ENCODE measurements around the gene PLXNB1. TPM values are rescaled to one million over a fixed set of nuclear protein-coding genes. Genes with fewer than 3 reads are reported as not detected.

PLXNB1 gene
- total RNA-seq, 1 experiment from 2014 or later = 35.6 TPM

DNA sequence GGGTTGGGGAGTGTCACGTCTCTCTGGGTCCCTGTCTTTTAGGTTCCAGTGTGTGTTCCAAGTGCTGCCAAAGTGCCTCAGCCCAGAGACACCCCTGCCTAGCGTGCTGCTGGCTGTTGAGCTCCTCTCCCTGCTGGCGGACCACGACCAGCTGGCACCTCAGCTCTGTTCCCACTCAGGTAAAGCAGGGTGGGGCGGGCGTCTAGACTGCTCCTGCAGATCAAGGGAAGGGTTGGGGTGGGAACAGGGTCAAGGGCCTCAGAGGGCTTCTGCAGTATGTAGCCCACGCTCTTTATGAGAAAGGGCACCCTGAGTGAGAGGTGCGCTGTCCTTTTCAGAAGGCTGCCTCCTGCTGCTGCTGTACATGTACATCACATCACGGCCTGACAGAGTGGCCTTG, 33.8 kb upstream of the PLXNB1 start:
- intact Hi-C loops (cut with micrococcal nuclease) = loop anchor here (2.0 kb wide), 1 partner anchor 171 kb away; the partner anchor contains the start of gene SLC26A6
- POLR2A ChIA-PET = no interaction called here
- no peaks in the 10 kb centered on the region for H3K9me3 ChIP-seq (ENCODE audit: control insufficient read depth in 1 of 2, insufficient read depth in 1 of 2, low read depth in 1 of 2, low read length in 2 of 2)

More for the DNA sequence above, 33.8 kb upstream of the PLXNB1 start:
- DNase-seq (ENCODE audit: low read depth, low spot score) (no peak), ATAC-seq (no peak)
- H3K9ac ChIP-seq (ENCODE audit: low read length) = no peak overlapping the region
- H3K4me2 ChIP-seq (ENCODE audit: low read length) = no peak overlapping the region
- ChIA-PET CTCF (interaction anchor here (3.3 kb wide), 1 partner anchor 86 kb away, joined by 19 read pairs; no protein-coding TSS in a partner anchor), RAD21 (ENCODE audit: low non-redundant PET in 1 of 2, low total read pairs in 2 of 2, uncharacterized antibody in 2 of 2, unreplicated experiment in 2 of 2) (interaction anchor here (1.0 to 1.7 kb wide), 2 partner anchors 85 to 86 kb away, joined by 3 to 6 read pairs; no protein-coding TSS in a partner anchor)
- no peak overlapping the region for H3K4me3 ChIP-seq (replicated peaks in 1 of 2; ENCODE audit: low read depth in 1 of 2, low read length in 2 of 2)
- H4K20me1 ChIP-seq (ENCODE audit: insufficient read depth) = no peaks in the 10 kb centered on the region
- H2AFZ ChIP-seq (ENCODE audit: low read depth, low read length, poor library complexity, severe bottlenecking) = no peak overlapping the region
- H3K9me2 ChIP-seq (ENCODE audit: insufficient read depth) = no peaks in the 10 kb centered on the region
- H3K4me1 ChIP-seq (ENCODE audit: control insufficient read depth in 1 of 2, insufficient read depth in 2 of 2, low read length in 2 of 2) = peaks cover 16 to 33% of the 10 kb centered on the region in 2 experiments
- H3K36me3 ChIP-seq (ENCODE audit: control insufficient read depth in 1 of 2, insufficient read depth in 2 of 2, low read length in 2 of 2) = peaks cover 23 to 39% of the 10 kb centered on the region in 2 experiments
- TF ChIP-seq JUND (IDR thresholded peaks at IDR 0.05) = no peak
- no peak for TF ChIP-seq TCF7L2 (IDR thresholded peaks at IDR 0.05; ENCODE audit: borderline replicate concordance, extremely low read depth, insufficient read depth, insufficient read length)
- no peak for TF ChIP-seq ZNF274 (IDR thresholded peaks at IDR 0.05; ENCODE audit: low read depth, low read length)
- TF ChIP-seq, protein P1, sequence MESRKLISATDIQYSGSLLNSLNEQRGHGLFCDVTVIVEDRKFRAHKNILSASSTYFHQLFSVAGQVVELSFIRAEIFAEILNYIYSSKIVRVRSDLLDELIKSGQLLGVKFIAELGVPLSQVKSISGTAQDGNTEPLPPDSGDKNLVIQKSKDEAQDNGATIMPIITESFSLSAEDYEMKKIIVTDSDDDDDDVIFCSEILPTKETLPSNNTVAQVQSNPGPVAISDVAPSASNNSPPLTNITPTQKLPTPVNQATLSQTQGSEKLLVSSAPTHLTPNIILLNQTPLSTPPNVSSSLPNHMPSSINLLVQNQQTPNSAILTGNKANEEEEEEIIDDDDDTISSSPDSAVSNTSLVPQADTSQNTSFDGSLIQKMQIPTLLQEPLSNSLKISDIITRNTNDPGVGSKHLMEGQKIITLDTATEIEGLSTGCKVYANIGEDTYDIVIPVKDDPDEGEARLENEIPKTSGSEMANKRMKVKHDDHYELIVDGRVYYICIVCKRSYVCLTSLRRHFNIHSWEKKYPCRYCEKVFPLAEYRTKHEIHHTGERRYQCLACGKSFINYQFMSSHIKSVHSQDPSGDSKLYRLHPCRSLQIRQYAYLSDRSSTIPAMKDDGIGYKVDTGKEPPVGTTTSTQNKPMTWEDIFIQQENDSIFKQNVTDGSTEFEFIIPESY (IDR thresholded peaks at IDR 0.05; ENCODE audit: extremely low read depth, insufficient replicate concordance, low read length) = no peak
- no peak for TF ChIP-seq EGR1 (IDR thresholded peaks at IDR 0.05; ENCODE audit: low read depth)
- TF ChIP-seq, protein P2, sequence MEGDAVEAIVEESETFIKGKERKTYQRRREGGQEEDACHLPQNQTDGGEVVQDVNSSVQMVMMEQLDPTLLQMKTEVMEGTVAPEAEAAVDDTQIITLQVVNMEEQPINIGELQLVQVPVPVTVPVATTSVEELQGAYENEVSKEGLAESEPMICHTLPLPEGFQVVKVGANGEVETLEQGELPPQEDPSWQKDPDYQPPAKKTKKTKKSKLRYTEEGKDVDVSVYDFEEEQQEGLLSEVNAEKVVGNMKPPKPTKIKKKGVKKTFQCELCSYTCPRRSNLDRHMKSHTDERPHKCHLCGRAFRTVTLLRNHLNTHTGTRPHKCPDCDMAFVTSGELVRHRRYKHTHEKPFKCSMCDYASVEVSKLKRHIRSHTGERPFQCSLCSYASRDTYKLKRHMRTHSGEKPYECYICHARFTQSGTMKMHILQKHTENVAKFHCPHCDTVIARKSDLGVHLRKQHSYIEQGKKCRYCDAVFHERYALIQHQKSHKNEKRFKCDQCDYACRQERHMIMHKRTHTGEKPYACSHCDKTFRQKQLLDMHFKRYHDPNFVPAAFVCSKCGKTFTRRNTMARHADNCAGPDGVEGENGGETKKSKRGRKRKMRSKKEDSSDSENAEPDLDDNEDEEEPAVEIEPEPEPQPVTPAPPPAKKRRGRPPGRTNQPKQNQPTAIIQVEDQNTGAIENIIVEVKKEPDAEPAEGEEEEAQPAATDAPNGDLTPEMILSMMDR (IDR thresholded peaks at IDR 0.05 in 2 of 3, conservative IDR thresholded peaks at IDR 0.05 in 1 of 3; ENCODE audit: borderline replicate concordance in 1 of 3, insufficient read depth in 1 of 3, low read depth in 2 of 3, low read length in 2 of 3) = no peak
- TF ChIP-seq ZFX (IDR thresholded peaks at IDR 0.05) = no peak
- TF ChIP-seq POLR2A (IDR thresholded peaks at IDR 0.05; ENCODE audit: borderline replicate concordance, extremely low read depth, insufficient read depth, insufficient read length) = no peak
- TF ChIP-seq CEBPB (IDR thresholded peaks at IDR 0.05; ENCODE audit: low read depth) = no peak
- TF ChIP-seq YY1 (IDR thresholded peaks at IDR 0.05; ENCODE audit: extremely low read depth, insufficient replicate concordance, low read depth, low read length) = no peak
- TF ChIP-seq, protein P3, sequence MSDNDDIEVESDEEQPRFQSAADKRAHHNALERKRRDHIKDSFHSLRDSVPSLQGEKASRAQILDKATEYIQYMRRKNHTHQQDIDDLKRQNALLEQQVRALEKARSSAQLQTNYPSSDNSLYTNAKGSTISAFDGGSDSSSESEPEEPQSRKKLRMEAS (IDR thresholded peaks at IDR 0.05) = no peak
- TF ChIP-seq CBX3 (IDR thresholded peaks at IDR 0.05; ENCODE audit: low read depth) = no peak
- no peak for TF ChIP-seq SP1 (IDR thresholded peaks at IDR 0.05; ENCODE audit: low read depth)
- TF ChIP-seq POLR2AphosphoS5 (IDR thresholded peaks at IDR 0.05; ENCODE audit: low read depth, low read length) = no peak
- no peak for TF ChIP-seq SRF (IDR thresholded peaks at IDR 0.05; ENCODE audit: low read depth)
- TF ChIP-seq, protein P4, sequence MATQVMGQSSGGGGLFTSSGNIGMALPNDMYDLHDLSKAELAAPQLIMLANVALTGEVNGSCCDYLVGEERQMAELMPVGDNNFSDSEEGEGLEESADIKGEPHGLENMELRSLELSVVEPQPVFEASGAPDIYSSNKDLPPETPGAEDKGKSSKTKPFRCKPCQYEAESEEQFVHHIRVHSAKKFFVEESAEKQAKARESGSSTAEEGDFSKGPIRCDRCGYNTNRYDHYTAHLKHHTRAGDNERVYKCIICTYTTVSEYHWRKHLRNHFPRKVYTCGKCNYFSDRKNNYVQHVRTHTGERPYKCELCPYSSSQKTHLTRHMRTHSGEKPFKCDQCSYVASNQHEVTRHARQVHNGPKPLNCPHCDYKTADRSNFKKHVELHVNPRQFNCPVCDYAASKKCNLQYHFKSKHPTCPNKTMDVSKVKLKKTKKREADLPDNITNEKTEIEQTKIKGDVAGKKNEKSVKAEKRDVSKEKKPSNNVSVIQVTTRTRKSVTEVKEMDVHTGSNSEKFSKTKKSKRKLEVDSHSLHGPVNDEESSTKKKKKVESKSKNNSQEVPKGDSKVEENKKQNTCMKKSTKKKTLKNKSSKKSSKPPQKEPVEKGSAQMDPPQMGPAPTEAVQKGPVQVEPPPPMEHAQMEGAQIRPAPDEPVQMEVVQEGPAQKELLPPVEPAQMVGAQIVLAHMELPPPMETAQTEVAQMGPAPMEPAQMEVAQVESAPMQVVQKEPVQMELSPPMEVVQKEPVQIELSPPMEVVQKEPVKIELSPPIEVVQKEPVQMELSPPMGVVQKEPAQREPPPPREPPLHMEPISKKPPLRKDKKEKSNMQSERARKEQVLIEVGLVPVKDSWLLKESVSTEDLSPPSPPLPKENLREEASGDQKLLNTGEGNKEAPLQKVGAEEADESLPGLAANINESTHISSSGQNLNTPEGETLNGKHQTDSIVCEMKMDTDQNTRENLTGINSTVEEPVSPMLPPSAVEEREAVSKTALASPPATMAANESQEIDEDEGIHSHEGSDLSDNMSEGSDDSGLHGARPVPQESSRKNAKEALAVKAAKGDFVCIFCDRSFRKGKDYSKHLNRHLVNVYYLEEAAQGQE (IDR thresholded peaks at IDR 0.05; ENCODE audit: low read depth) = no peak
- no peak overlapping the region for H3K27ac ChIP-seq (ENCODE audit: low read depth, low read length)
- no TSS peak for BruUV-seq (replicated peaks)
- peaks cover 20% of the 10 kb centered on the region for H3K79me2 ChIP-seq (ENCODE audit: insufficient read depth, low read length)
- no peaks in the 10 kb centered on the region for H3K27me3 ChIP-seq (ENCODE audit: insufficient read depth, low read length)
